ENCODE results near the gene XXYLT1. TPM values are rescaled to one million over a fixed set of nuclear protein-coding genes. Genes with fewer than 3 reads are reported as not detected.

The XXYLT1 gene
- total and polyA plus RNA-seq, 9 of the 15 experiments (the other 6 are each of a cell fraction or from before 2014, with no cell fraction given), result 1.9 to 18.9 (median 15.0) TPM

DNA sequence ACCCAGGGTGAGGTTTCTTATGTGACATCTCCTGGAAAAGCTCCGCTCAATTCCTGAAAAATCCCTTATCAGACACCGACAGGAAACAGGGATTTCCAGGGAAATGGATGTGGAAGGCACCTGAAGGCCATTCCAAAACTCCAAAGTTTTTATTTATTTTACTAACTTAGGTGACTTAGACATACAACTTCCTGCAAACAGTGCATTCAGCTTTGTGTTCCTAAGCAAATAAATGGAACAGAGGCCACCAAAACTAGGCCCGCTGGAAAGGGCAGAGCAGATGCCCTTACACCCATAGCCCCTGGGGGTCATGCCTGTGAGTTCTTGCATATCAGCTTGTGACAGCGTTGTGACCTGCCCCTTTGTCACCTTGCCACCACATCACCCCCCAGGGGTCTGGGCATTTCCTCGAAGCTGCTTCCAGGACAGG lies 239.4 kb downstream of the XXYLT1 start:
- in situ Hi-C loops (cut with MboI), result no loop called here
- intact Hi-C loops (cut with micrococcal nuclease), result no loop called here
- FAIRE-seq (no peak), ATAC-seq (no peak), DNase-seq (ENCODE audit: extremely low read depth in 1 of 4, low spot score in 3 of 4) (no peak)
- TF ChIP-seq BRD4 (IDR thresholded peaks at IDR 0.05), result no peak
- TF ChIP-seq MAZ (CRISPR knock-in tag; conservative IDR thresholded peaks at IDR 0.05 in 1 of 2, IDR thresholded peaks at IDR 0.05 in 1 of 2), result no peak
- no peak for TF ChIP-seq PHF21A (IDR thresholded peaks at IDR 0.05; ENCODE audit: borderline replicate concordance, low read depth)
- no peak for TF ChIP-seq ZNF133 (CRISPR knock-in tag; IDR thresholded peaks at IDR 0.05)
- no peak for TF ChIP-seq TOE1 (IDR thresholded peaks at IDR 0.05; ENCODE audit: borderline replicate concordance)
- TF ChIP-seq TOE1 (CRISPR knock-in tag; IDR thresholded peaks at IDR 0.05; ENCODE audit: borderline replicate concordance, low read depth), result no peak
- no peak for TF ChIP-seq ZNF282 (CRISPR knock-in tag; IDR thresholded peaks at IDR 0.05)
- TF ChIP-seq ZNF75A (CRISPR knock-in tag; IDR thresholded peaks at IDR 0.05), result no peak
- no peak for TF ChIP-seq SREBF1 (IDR thresholded peaks at IDR 0.05; ENCODE audit: borderline replicate concordance, low read depth, low read length)
- TF ChIP-seq, protein P1, sequence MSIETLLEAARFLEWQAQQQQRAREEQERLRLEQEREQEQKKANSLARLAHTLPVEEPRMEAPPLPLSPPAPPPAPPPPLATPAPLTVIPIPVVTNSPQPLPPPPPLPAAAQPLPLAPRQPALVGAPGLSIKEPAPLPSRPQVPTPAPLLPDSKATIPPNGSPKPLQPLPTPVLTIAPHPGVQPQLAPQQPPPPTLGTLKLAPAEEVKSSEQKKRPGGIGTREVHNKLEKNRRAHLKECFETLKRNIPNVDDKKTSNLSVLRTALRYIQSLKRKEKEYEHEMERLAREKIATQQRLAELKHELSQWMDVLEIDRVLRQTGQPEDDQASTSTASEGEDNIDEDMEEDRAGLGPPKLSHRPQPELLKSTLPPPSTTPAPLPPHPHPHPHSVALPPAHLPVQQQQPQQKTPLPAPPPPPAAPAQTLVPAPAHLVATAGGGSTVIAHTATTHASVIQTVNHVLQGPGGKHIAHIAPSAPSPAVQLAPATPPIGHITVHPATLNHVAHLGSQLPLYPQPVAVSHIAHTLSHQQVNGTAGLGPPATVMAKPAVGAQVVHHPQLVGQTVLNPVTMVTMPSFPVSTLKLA (conservative IDR thresholded peaks at IDR 0.05), result no peak
- TF ChIP-seq PTRF (tag; IDR thresholded peaks at IDR 0.05), result no peak
- TF ChIP-seq, protein P2, sequence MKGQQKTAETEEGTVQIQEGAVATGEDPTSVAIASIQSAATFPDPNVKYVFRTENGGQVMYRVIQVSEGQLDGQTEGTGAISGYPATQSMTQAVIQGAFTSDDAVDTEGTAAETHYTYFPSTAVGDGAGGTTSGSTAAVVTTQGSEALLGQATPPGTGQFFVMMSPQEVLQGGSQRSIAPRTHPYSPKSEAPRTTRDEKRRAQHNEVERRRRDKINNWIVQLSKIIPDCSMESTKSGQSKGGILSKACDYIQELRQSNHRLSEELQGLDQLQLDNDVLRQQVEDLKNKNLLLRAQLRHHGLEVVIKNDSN (CRISPR knock-in tag; IDR thresholded peaks at IDR 0.05), result no peak
- Histone ChIP-seq H3K9ac (ENCODE audit: insufficient read depth in 1 of 2, low read depth in 2 of 2, low read length in 2 of 2) (no peak overlapping the region), H3K4me1 (replicated peaks in 1 of 2; ENCODE audit: control insufficient read depth in 2 of 2, insufficient read depth in 2 of 2, low read length in 2 of 2) (peaks cover 0 to 16% of the 10 kb centered on the region in 2 experiments; a peak in 2 of 5 replicates), H3K9me3 (replicated peaks; ENCODE audit: control insufficient read depth, insufficient read depth, low read depth, low read length) (no peaks in the 10 kb centered on the region), H3K27me3 (ENCODE audit: control insufficient read depth in 2 of 2, insufficient read depth in 2 of 2, low read length in 2 of 2) (peaks cover 53 to 84% of the 10 kb centered on the region in 2 experiments), H3K27ac (ENCODE audit: extremely low read depth, low read depth, low read length) (no peak overlapping the region), H4K20me1 (replicated peaks; ENCODE audit: control insufficient read depth, insufficient read depth, low read length) (no peaks in the 10 kb centered on the region), H3K36me3 (ENCODE audit: control insufficient read depth, insufficient read depth, low read length) (no peaks in the 10 kb centered on the region), H2AFZ (ENCODE audit: low read depth, low read length) (no peak overlapping the region), H3K4me2 (ENCODE audit: insufficient read depth, low read length) (no peak overlapping the region), H3K79me2 (ENCODE audit: control insufficient read depth, insufficient read depth, low read length) (no peaks in the 10 kb centered on the region), H3K4me3 (no peak overlapping the region), H3K9me1 (ENCODE audit: control insufficient read depth, insufficient read depth, low read length) (no peaks in the 10 kb centered on the region)
- ChIA-PET POLR2A (interaction anchor here (0.6 to 1.5 kb wide), 4 partner anchors 11 to 624 kb away, joined by 3 to 4 read pairs (median 4); no protein-coding TSS in a partner anchor), CTCF (ENCODE audit: low intra/inter-chr PET ratio) (no interaction called here)
- WGBS (ENCODE audit: insufficient coverage, low coverage, missing lambda C conversion rate), result 2% methylated on average over 5 of the region's 5 CpGs
- no TSS peak for BruUV-seq (replicated peaks)

All from K562 (cell line).